CD4-positive, CD25-positive, alpha-beta regulatory T cell (primary cell): Measurements from ENCODE around the gene CLCN2. TPM values are rescaled to one million over a fixed set of nuclear protein-coding genes. Genes with fewer than 3 reads are reported as not detected.

Experiments used
- ATAC-seq, 2 donors: fragments of 150-1000 bp; cut with Tn5 transposase; one replicate each; pipeline ENCODE4 v1.10.0; 2021; ENCODE audit warnings: low read depth in 2 of 2, moderate number of reproducible peaks in 2 of 2, moderate library complexity in 1 of 2
- DNase-seq, 3 donors: peaks; one replicate each; pipeline versions ENCODE4 v3.0.0 to v3.0.0-alpha.2; 2012 to 2022; ENCODE audit warnings: mixed read lengths in 1 of 3
- H3K27ac ChIP-seq: one replicate; pipeline ENCODE4 v1.7.0; 2013; ENCODE audit warnings: mild to moderate bottlenecking, low read length; ENCODE audit not compliant: insufficient read depth, poor library complexity, severe bottlenecking
- H3K27me3 ChIP-seq: one replicate; pipeline ENCODE4 v1.7.0; 2013; ENCODE audit warnings: low read length; ENCODE audit not compliant: control insufficient read depth, insufficient read depth
- H3K36me3 ChIP-seq: one replicate; pipeline ENCODE4 v1.7.0; 2013; ENCODE audit warnings: mild to moderate bottlenecking, low read length, moderate library complexity; ENCODE audit not compliant: control insufficient read depth, insufficient read depth
- H3K4me1 ChIP-seq: 2 replicates; pipeline ENCODE4 v1.7.0; 2013; ENCODE audit warnings: mild to moderate bottlenecking, low read length; ENCODE audit not compliant: insufficient read depth, control insufficient read depth, poor library complexity, severe bottlenecking
- H3K4me3 ChIP-seq: one replicate; pipeline ENCODE4 v1.7.0; 2013; ENCODE audit warnings: low read depth, mild to moderate bottlenecking, low read length, moderate library complexity
- H3K9me3 ChIP-seq, 2 experiments: 1 replicate in 1 of 2; 2 replicates in 1 of 2; pipeline ENCODE4 v1.7.0; 2013; ENCODE audit warnings: low read length in 2 of 2, mild to moderate bottlenecking in 1 of 2, moderate library complexity in 1 of 2; ENCODE audit not compliant: control insufficient read depth in 2 of 2
- H3K27ac Mint-ChIP-seq, 3 donors: one replicate each; pipeline ENCODE4 v1.8.0; 2020 to 2022; ENCODE audit warnings: mild to moderate bottlenecking in 3 of 3, mixed read lengths in 3 of 3, moderate library complexity in 2 of 3
- H3K27me3 Mint-ChIP-seq: one replicate; pipeline ENCODE4 v1.8.0; 2022; ENCODE audit warnings: mild to moderate bottlenecking, mixed read lengths
- H3K36me3 Mint-ChIP-seq: one replicate; pipeline ENCODE4 v1.8.0; 2020; ENCODE audit warnings: mixed read lengths
- H3K4me1 Mint-ChIP-seq, 4 donors: one replicate each; pipeline ENCODE4 v1.8.0; 2020 to 2022; ENCODE audit warnings: mixed read lengths in 4 of 4, mild to moderate bottlenecking in 1 of 4
- H3K4me3 Mint-ChIP-seq, 4 donors: one replicate each; pipeline ENCODE4 v1.8.0; 2020 to 2022; ENCODE audit warnings: mild to moderate bottlenecking in 4 of 4, mixed read lengths in 4 of 4, moderate library complexity in 3 of 4
- H3K9me3 Mint-ChIP-seq, 7 donors: one replicate each; pipeline ENCODE4 v1.8.0; 2020 to 2022; ENCODE audit warnings: mixed read lengths in 7 of 7, mild to moderate bottlenecking in 3 of 7, moderate library complexity in 2 of 7
- polyA plus RNA-seq, 4 donors: library from polyadenylated mRNA; unstranded; fragments of 300-500 nt; fragmentation: Illumina TruSeq; gene quantifications; one replicate each; pipeline ENCODE4 v1.2.3, GENCODE V29; 2021
- total RNA-seq: library from RNA; stranded (reverse); gene quantifications from one replicate; pipeline ENCODE4 v1.2.3, GENCODE V29; 2022

Gene CLCN2
- total RNA-seq (4.7 TPM), polyA plus RNA-seq (under 1 TPM in 3 of 4 donors, not detected in 1; 0.30 to 0.59 (median 0.54) TPM)

GRCh38 chr3:184361532-184361931, at the start of gene CLCN2, which contains the start of gene POLR2H:
Gene CLCN2, minus strand, starts transcription at chr3:184361605. Its CDS starts 126 bp downstream, at chr3:184361479.
Gene POLR2H, plus strand, starts transcription at chr3:184361710. Its CDS starts 1,783 bp downstream, at chr3:184363493.
- Histone ChIP-seq H3K27ac (peak within 1 kb of the TSS; percentile 84), H3K27me3 (no peaks in the 10 kb centered on the region), H3K9me3 (no peaks in the 10 kb centered on the region), H3K4me1 (peaks cover 33% of the 10 kb centered on the region), H3K36me3 (peaks cover under 1% of the 10 kb centered on the region), H3K4me3 (peak within 1 kb of the TSS; percentile 57)
- peaks cover 6% of the 10 kb centered on the region for H3K27me3 Mint-ChIP-seq
- peak within 1 kb of the TSS; percentile 93 to 97 (median 96) for H3K27ac Mint-ChIP-seq
- DNase-seq (peak; percentile 32 to 49 (median 43)), ATAC-seq (peak; percentile 19 to 26)
- H3K4me1 Mint-ChIP-seq: peaks cover 4 to 43% (median 29%) of the 10 kb centered on the region in 4 donors
- H3K9me3 Mint-ChIP-seq: no peaks in the 10 kb centered on the region
- H3K36me3 Mint-ChIP-seq: peaks cover 6% of the 10 kb centered on the region
- H3K4me3 Mint-ChIP-seq: peak within 1 kb of the TSS; percentile 97 to 99 (median 98)

- H3K9me3 Mint-ChIP-seq: peaks cover 0 to 2% (median 0%) of the 10 kb centered on the region in 7 donors
- H3K4me3 Mint-ChIP-seq: no peak overlapping the region
- Histone ChIP-seq H3K4me1 (no peaks in the 10 kb centered on the region), H3K9me3 (no peaks in the 10 kb centered on the region), H3K27ac (no peak overlapping the region), H3K4me3 (no peak overlapping the region), H3K27me3 (no peaks in the 10 kb centered on the region), H3K36me3 (no peaks in the 10 kb centered on the region)
- no peaks in the 10 kb centered on the region for H3K4me1 Mint-ChIP-seq
- peaks cover 9% of the 10 kb centered on the region for H3K27me3 Mint-ChIP-seq
- H3K36me3 Mint-ChIP-seq: no peaks in the 10 kb centered on the region
- H3K27ac Mint-ChIP-seq: no peak overlapping the region
- no peak for DNase-seq
- ATAC-seq: no peak
Observed at GRCh38 chr3:184409946-184410500, 48.6 kb upstream of the CLCN2 start.

DNA sequence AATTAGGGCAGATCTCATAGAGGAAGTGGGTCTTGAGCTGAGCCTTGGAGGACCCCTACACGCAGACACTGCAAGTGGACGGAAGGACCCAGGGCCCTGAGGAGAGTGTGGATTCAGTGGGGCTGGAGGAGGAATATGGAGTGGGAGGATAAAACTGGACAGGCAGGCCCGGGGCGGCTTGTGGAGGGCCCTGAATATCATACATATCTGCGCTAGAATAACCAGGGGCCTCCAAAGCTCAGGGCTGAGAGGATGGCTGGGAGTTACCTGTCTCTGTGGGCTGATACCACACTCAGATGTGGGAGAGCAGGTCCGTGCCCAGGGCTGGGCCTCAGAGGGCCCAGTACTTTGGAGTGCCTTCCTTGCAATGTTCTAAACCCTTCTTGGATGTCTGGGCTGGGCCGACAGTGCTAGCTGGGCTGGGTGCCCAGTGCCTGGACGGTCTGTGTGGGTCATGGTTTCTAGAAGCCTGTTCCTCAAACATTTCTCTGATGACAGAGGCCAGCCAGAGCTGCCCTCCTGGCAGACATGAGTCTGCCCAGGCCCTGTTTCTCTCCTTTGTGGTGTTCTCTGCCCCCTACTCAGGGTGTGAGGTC, 48.0 kb upstream of the CLCN2 start:
- Histone ChIP-seq H3K4me1 (no peaks in the 10 kb centered on the region), H3K27me3 (no peaks in the 10 kb centered on the region), H3K36me3 (no peaks in the 10 kb centered on the region), H3K9me3 (no peaks in the 10 kb centered on the region), H3K27ac (no peak overlapping the region), H3K4me3 (no peak overlapping the region)
- ATAC-seq (no peak), DNase-seq (no peak)
- Mint-ChIP-seq H3K27me3 (peaks cover 9% of the 10 kb centered on the region), H3K27ac (no peak overlapping the region), H3K36me3 (no peaks in the 10 kb centered on the region), H3K4me1 (no peaks in the 10 kb centered on the region), H3K4me3 (no peak overlapping the region), H3K9me3 (peaks cover 0 to 2% (median 0%) of the 10 kb centered on the region in 7 donors)

GRCh38 chr3:184405075-184406030, 43.9 kb upstream of the CLCN2 start:
- no peaks in the 10 kb centered on the region for H3K9me3 Mint-ChIP-seq
- no peak overlapping the region for H3K27ac Mint-ChIP-seq
- no peak overlapping the region for H3K27ac ChIP-seq
- H3K4me3 ChIP-seq: no peak overlapping the region
- H3K27me3 Mint-ChIP-seq: peaks cover 29% of the 10 kb centered on the region
- no peaks in the 10 kb centered on the region for H3K36me3 Mint-ChIP-seq
- H3K27me3 ChIP-seq: no peaks in the 10 kb centered on the region
- H3K36me3 ChIP-seq: no peaks in the 10 kb centered on the region
- H3K4me1 Mint-ChIP-seq: no peaks in the 10 kb centered on the region
- DNase-seq (no peak), ATAC-seq (no peak)
- no peaks in the 10 kb centered on the region for H3K9me3 ChIP-seq
- H3K4me3 Mint-ChIP-seq: no peak overlapping the region
- H3K4me1 ChIP-seq: no peaks in the 10 kb centered on the region

- no peak overlapping the region for H3K27ac Mint-ChIP-seq
Observed at GRCh38 chr3:184399410-184399809, 38.0 kb upstream of the CLCN2 start.

GRCh38 chr3:184395320-184395660, 33.9 kb upstream of the CLCN2 start:
- Histone ChIP-seq H3K27me3 (peaks cover 2% of the 10 kb centered on the region), H3K27ac (no peak overlapping the region), H3K4me3 (no peak overlapping the region), H3K36me3 (no peaks in the 10 kb centered on the region), H3K9me3 (no peaks in the 10 kb centered on the region), H3K4me1 (no peaks in the 10 kb centered on the region)
- ATAC-seq (no peak), DNase-seq (no peak)
- no peak overlapping the region for H3K4me3 Mint-ChIP-seq
- H3K27ac Mint-ChIP-seq: no peak overlapping the region
- no peaks in the 10 kb centered on the region for H3K4me1 Mint-ChIP-seq
- no peaks in the 10 kb centered on the region for H3K9me3 Mint-ChIP-seq
- peaks cover 29% of the 10 kb centered on the region for H3K27me3 Mint-ChIP-seq
- H3K36me3 Mint-ChIP-seq: no peaks in the 10 kb centered on the region

More at GRCh38 chr3:184399410-184399809, 38.0 kb upstream of the CLCN2 start:
- peaks cover 38% of the 10 kb centered on the region for H3K27me3 Mint-ChIP-seq
- H3K4me1 Mint-ChIP-seq: no peaks in the 10 kb centered on the region
- Histone ChIP-seq H3K27me3 (no peaks in the 10 kb centered on the region), H3K9me3 (no peaks in the 10 kb centered on the region), H3K36me3 (no peaks in the 10 kb centered on the region), H3K4me1 (no peaks in the 10 kb centered on the region), H3K27ac (no peak overlapping the region), H3K4me3 (no peak overlapping the region)
- no peaks in the 10 kb centered on the region for H3K36me3 Mint-ChIP-seq
- no peaks in the 10 kb centered on the region for H3K9me3 Mint-ChIP-seq
- H3K4me3 Mint-ChIP-seq: no peak overlapping the region
- no peak for DNase-seq
- no peak for ATAC-seq

DNA sequence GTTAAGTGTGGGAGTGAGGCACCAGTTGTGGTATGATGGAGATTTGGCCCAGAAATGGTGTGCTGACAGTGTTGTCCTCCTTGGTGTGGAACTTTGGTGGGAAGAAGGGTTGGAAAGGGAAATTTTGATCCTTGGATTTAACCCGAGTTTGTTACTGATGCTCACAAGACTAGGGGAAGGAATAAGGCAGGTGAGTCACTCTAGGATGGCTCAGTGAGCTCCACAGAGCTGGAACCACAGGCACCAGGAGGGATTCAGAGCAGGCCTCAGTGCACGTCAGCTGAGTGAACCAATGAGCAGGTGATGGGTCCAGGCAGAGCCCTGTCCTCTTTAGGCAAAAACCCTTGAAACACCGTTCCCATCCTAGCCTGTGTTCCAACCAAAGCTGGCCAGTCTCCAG, 29.9 kb upstream of the CLCN2 start:
- Histone ChIP-seq H3K27me3 (peaks cover 2% of the 10 kb centered on the region), H3K36me3 (no peaks in the 10 kb centered on the region), H3K4me3 (no peak overlapping the region), H3K4me1 (no peaks in the 10 kb centered on the region), H3K9me3 (no peaks in the 10 kb centered on the region), H3K27ac (no peak overlapping the region)
- H3K27ac Mint-ChIP-seq: no peak overlapping the region
- H3K27me3 Mint-ChIP-seq: peaks cover 21% of the 10 kb centered on the region
- no peak for ATAC-seq
- no peak overlapping the region for H3K4me3 Mint-ChIP-seq
- no peak for DNase-seq
- H3K4me1 Mint-ChIP-seq: no peaks in the 10 kb centered on the region
- H3K36me3 Mint-ChIP-seq: no peaks in the 10 kb centered on the region
- no peaks in the 10 kb centered on the region for H3K9me3 Mint-ChIP-seq
